GM18861 (cell line): ENCODE data around the gene CCBE1.
A peak's percentile ranks its signal among the peaks of the same experiment; 100 is the strongest.

Experiments used
- ATAC-seq: cut with Tn5 transposase; IDR thresholded peaks from one replicate; pipeline ENCODE4 v1.9.1; 2021; ENCODE audit not compliant: unreplicated experiment

Gene CCBE1

DNA sequence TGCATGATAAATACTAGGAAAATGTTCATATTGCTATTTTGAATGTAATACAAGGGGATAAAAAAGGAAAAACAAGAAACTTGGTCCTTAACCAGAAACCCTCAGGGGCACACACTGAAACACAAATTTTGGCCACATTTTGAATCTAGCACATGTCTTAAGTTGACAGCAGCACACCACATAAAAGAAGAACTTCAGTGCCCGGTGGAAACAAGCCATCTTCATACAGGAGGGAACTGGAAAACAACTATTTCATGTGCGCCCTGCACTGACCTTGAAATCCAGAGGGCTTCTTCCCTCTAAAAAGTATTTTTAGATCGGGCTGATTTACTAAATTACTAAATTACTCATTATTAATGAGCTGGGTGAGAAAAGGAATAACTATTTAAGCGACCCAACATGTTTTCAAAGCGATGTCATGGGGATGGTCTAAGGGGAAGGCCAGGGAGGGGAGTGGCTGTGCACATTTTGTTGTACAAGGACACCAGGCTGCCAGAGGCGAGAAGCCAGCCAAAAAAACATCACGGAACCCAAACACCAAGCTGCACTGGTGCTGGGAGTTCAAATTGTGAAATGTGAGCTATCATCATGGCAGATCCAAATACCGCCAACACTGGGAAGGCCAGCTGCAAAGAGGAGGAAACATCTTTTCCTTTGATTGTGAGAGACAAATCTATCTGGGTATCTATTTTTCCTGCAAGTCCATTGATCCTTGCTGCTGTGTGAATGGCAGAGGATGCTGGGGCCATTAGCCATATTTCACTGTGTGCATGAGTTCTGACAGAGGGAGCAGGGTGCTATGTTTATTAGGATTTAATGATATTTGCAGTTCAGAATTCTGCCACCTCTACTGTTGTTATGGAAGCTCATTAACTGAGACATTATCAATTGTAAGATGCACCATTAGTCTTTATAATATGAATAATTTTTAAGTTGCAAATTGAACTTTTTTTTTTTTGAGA lies 187.5 kb downstream of the CCBE1 start:
- no peak for ATAC-seq

DNA sequence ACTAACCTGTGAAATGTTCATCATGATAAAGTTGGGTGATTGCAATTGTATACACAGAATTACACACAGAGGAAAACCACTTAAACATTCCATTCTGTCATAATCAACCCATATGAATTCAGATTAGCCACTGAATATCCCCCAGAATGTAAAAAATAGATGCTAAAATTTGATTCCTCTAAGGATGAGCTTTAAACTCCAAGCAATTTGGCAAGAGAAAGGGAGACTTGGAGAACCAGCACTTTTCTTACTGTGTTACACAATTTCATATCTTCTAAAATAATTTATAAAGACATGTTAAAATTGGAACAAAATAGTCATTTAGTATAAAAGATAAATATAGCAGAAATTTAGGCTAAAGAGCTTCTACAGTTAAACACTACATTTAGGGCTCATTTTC lies 191.9 kb downstream of the CCBE1 start:
- ATAC-seq, result no peak

GRCh38 chr18:59502274-59503175 lies 194.7 kb downstream of the CCBE1 start:
- ATAC-seq, result no peak

GRCh38 chr18:59501920-59502273 lies 195.3 kb downstream of the CCBE1 start:
- ATAC-seq, result no peak

DNA sequence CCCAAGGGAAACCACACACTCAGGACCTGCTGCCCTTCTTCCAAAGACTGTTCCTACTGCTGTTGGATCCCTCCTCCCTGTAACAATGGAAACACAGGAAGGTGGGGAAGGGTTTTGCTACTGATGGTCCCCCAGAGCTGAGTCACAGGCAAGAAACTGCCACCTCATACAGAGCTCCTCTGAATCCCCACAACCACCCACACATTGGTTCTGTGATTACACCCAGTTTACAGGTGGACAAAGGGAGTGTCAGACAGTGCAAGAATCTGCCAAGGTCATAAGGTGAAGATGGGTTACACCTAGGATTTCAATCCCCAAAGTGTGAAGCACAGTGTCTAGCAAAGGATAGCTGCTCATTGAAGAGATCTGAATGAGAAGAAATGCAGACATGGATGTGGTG lies 196.5 kb downstream of the CCBE1 start:
- no peak for ATAC-seq

GRCh38 chr18:59498506-59499086 lies 198.6 kb downstream of the CCBE1 start:
- no peak for ATAC-seq

- no peak for ATAC-seq
These were observed 204.3 kb downstream of the CCBE1 start for GRCh38 chr18:59492756-59493421.

GRCh38 chr18:59488899-59489298 lies 208.3 kb downstream of the CCBE1 start:
- ATAC-seq, result peak; percentile 75

DNA sequence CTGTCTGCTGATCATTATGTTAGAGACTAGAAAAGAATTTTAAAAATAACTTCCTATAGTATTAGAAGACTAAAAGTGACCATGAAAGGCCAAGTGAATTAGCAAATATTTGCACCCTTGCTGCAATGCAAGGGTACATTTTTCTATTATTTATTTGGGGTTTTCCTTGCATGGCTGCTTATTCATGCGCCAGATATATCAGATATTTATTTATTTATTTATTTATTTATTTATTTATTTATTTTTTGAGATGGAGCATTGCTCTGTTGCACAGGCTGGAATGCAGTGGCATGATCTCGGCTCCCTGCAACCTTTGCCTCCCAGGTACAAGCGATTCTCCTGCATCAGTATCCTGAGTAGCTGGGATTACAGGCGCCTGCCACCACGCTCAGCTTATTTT lies 211.8 kb downstream of the CCBE1 start:
- no peak for ATAC-seq

- ATAC-seq, result no peak
These were observed 212.5 kb downstream of the CCBE1 start for GRCh38 chr18:59484561-59485328.

- no peak for ATAC-seq
These were observed 213.1 kb downstream of the CCBE1 start for GRCh38 chr18:59484131-59484530.

- no peak for ATAC-seq
These were observed 215.8 kb downstream of the CCBE1 start for GRCh38 chr18:59481436-59481835.

- no peak for ATAC-seq
These were observed 217.4 kb downstream of the CCBE1 start for GRCh38 chr18:59479776-59480175.

DNA sequence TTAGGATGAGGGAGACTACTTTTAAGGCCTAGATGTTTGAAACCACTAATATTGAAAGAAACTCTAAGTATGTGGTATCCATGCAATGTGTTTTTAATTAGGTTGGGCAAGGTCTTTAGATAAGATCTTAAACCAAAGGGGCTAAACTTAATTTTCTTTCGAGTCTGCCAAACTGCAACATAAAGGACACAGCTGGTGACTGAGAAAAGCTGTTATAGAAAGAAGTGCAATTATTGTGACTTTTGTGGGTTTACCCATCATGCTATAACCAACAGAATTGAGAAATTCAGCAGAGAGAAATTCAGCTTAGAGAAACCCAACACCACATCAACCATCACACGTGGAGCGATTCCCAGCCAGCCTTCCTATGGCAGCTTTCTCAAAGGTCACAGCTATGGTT lies 218.6 kb downstream of the CCBE1 start:
- no peak for ATAC-seq

DNA sequence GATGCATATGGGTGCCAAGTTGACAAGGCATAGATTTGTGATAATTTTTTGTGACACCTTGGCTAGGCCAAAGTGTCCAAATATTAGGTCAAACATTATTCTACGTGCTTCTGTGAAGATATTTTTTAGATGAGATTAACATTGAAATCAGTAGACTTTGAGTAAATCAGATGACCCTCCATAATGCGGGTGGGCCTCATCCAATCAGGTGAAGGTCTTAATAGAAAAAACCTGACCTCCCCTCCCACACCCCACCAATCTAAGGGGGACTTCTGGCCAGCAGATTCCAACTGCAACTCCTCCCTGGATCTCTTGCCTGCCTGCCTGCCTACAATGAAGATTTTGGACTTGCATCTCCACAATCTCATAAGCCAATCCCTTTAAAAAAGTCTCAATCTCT lies 219.4 kb downstream of the CCBE1 start:
- ATAC-seq, result no peak

GRCh38 chr18:59470561-59471121 lies 226.6 kb downstream of the CCBE1 start:
- no peak for ATAC-seq

GRCh38 chr18:59469463-59470180 lies 227.6 kb downstream of the CCBE1 start:
- ATAC-seq, result no peak

DNA sequence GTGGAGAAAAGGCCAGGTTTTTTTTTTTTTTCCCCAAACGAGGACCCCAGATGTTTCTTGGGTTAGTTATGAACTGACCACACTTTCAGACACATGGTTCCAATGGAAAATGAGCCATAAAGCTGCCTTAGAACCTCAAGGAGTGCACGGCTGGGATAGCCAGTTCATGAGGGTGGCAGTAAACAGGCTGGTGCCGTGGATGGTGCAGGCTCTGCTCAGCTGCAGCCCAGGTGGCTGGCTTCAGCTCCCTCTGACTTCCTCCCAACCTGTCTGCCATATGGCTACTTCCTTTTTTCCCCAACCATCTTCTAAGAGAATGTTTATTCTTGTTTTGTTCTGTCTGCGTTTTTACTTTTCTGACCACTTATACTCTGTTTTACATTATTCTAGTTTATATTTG lies 228.4 kb downstream of the CCBE1 start:
- no peak for ATAC-seq

DNA sequence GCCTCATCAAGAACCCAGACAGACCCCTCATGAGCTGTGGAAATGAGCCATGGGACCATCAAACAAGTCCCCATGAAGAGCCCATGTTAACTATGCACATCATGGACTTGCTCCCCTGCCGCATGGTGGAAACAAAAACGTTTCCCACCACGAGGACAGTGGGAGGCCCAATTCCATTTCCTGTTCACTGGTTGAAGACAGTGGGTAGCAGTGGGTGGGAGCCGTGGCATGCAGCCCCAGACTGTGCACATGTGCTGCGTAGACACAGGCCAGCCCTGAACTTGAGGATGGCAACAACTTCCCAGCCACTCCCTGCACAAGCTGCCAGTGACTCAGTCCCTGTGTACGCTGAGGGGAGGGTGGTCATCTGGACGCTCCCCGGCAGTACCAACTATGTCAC lies 229.7 kb downstream of the CCBE1 start:
- ATAC-seq, result no peak
